SK-N-SH (cell line): Measurements from ENCODE around the gene FAM3B. TPM values are rescaled to one million over a fixed set of nuclear protein-coding genes. Genes with fewer than 3 reads are reported as not detected.

ENCODE experiments used
- CTCF ChIA-PET: fragments of 300-600, 350-600 bp; formaldehyde crosslinking; extraction: SDS; loops from one replicate; lab custom pipeline; 2021; lab: Yijun Ruan, JAX
- POLR2A ChIA-PET: fragments of 350-600 bp; sonication (Branson Sonifier 250); formaldehyde crosslinking; extraction: SDS; loops from one replicate; lab custom pipeline; 2020; ENCODE audit warnings: antibody characterized with exemption, inconsistent platforms; lab: Yijun Ruan, JAX
- DNase-seq: peaks from one replicate; pipeline ENCODE4 v3.0.0; 2012
- H2AFZ ChIP-seq: fragments of 200-600 bp; sonication (generic); 2 replicates; pipeline ENCODE4 v1.8.1; 2016; ENCODE audit warnings: antibody characterized with exemption, mild to moderate bottlenecking, low read depth
- H3F3A ChIP-seq: fragments of 200-600 bp; sonication (generic); replicated peaks from 2 replicates; pipeline ENCODE3; 2016; ENCODE audit warnings: antibody characterized with exemption, mild to moderate bottlenecking; ENCODE audit not compliant: insufficient read depth
- H3K27ac ChIP-seq, 2 experiments: fragments of 200-500 bp in 1 of 2; fragments of 200-600 bp in 1 of 2; sonication (Bioruptor generic) in 1 of 2; sonication (generic), shearing (Covaris generic) in 1 of 2; 2 replicates each; pipeline versions ENCODE4 v1.5.1 to v1.6.1; 2014 to 2016; ENCODE audit warnings: low read depth in 2 of 2, inconsistent platforms in 1 of 2, low read length in 1 of 2, mild to moderate bottlenecking in 1 of 2, mixed read lengths in 1 of 2
- H3K27me3 ChIP-seq: fragments of 200-600 bp; sonication (generic), shearing (Covaris generic); 2 replicates; pipeline ENCODE4 v1.6.1; 2016; ENCODE audit warnings: mixed run types; ENCODE audit not compliant: insufficient read depth
- H3K36me3 ChIP-seq, 2 experiments: fragments of 200-500 bp in 1 of 2; fragments of 200-600 bp in 1 of 2; sonication (Bioruptor generic) in 1 of 2; sonication (generic) in 1 of 2; replicated peaks in 1 of 2; 2 replicates each; pipeline versions ENCODE3 to v1.5.1; 2014 to 2016; ENCODE audit warnings: low read length in 1 of 2, mild to moderate bottlenecking in 1 of 2; ENCODE audit not compliant: insufficient read depth in 2 of 2, control insufficient read depth in 1 of 2
- H3K4me1 ChIP-seq, 2 experiments: fragments of 200-500 bp in 1 of 2; fragments of 200-600 bp in 1 of 2; sonication (Bioruptor generic) in 1 of 2; sonication (generic), shearing (Covaris generic) in 1 of 2; 2 replicates each; pipeline versions ENCODE4 v1.5.1 to v1.6.1; 2014 to 2016; ENCODE audit warnings: low read depth in 1 of 2, low read length in 1 of 2, mixed run types in 1 of 2; ENCODE audit not compliant: insufficient read depth in 2 of 2, control insufficient read depth in 1 of 2
- H3K4me2 ChIP-seq: fragments of 200-600 bp; sonication (generic), shearing (Covaris generic); 2 replicates; pipeline ENCODE4 v1.6.1; 2017; ENCODE audit warnings: mixed run types
- H3K4me3 ChIP-seq, 2 experiments: fragments of 200-500 bp in 1 of 2; fragments of 200-600 bp in 1 of 2; sonication (Bioruptor generic) in 1 of 2; sonication (generic), shearing (Covaris generic) in 1 of 2; 2 replicates each; pipeline versions ENCODE4 v1.5.1 to v1.8.1; 2014 to 2016; ENCODE audit warnings: low read depth in 2 of 2, inconsistent platforms in 1 of 2, low read length in 1 of 2, mild to moderate bottlenecking in 1 of 2, mixed read lengths in 1 of 2, moderate library complexity in 1 of 2
- H3K79me2 ChIP-seq: fragments of 200-600 bp; sonication (generic); 2 replicates; pipeline ENCODE4 v1.8.1; 2017; ENCODE audit warnings: mild to moderate bottlenecking; ENCODE audit not compliant: insufficient read depth
- H3K9ac ChIP-seq: fragments of 200-600 bp; sonication (generic); 2 replicates; pipeline ENCODE4 v1.6.1; 2017; ENCODE audit warnings: mixed run types
- H3K9me2 ChIP-seq: fragments of 200-600 bp; sonication (generic); 2 replicates; pipeline ENCODE4 v1.6.1; 2017; ENCODE audit warnings: mixed run types
- H3K9me3 ChIP-seq: fragments of 200-600 bp; sonication (generic); 2 replicates; pipeline ENCODE4 v1.6.1; 2017; ENCODE audit warnings: mixed run types, mild to moderate bottlenecking, moderate library complexity
- H4K20me1 ChIP-seq: fragments of 200-600 bp; sonication (generic); 2 replicates; pipeline ENCODE4 v1.6.1; 2017; ENCODE audit warnings: mild to moderate bottlenecking, mixed run types; ENCODE audit not compliant: insufficient read depth
- EZH2phosphoT487 ChIP-seq: fragments of 200-600 bp; sonication (generic); IDR thresholded peaks from 2 replicates; pipeline ENCODE4 v1.6.1; 2017; ENCODE audit warnings: low read depth, mixed run types, mild to moderate bottlenecking, antibody characterized with exemption, moderate library complexity, borderline replicate concordance
- FOSL2 ChIP-seq: IDR thresholded peaks from 2 replicates; pipeline ENCODE4 v1.4.0; 2012; ENCODE audit warnings: low read depth, mild to moderate bottlenecking, moderate library complexity, borderline replicate concordance
- FOXM1 ChIP-seq: IDR thresholded peaks from 2 replicates; pipeline ENCODE4 v1.4.0; 2012; ENCODE audit warnings: low read depth, mild to moderate bottlenecking
- GATA2 ChIP-seq: sonication (generic); formaldehyde crosslinking; IDR thresholded peaks from 2 replicates; pipeline ENCODE4 v1.5.0; 2020; ENCODE audit warnings: mild to moderate bottlenecking, missing genetic modification reagents
- JUND ChIP-seq: IDR thresholded peaks from 2 replicates; pipeline ENCODE4 v1.4.0; 2012
- MEF2A ChIP-seq: IDR thresholded peaks from 2 replicates; pipeline ENCODE4 v1.4.0; 2012; ENCODE audit warnings: low read depth, borderline replicate concordance
- POLR2AphosphoS5 ChIP-seq: IDR thresholded peaks from 2 replicates; pipeline ENCODE4 v1.6.1; 2012; ENCODE audit warnings: low read depth, low read length
- RCOR1 ChIP-seq: fragments of 150-350 bp; IDR thresholded peaks from 2 replicates; pipeline ENCODE4 v1.6.1; 2017; ENCODE audit warnings: antibody characterized with exemption, low read length
- RXRA ChIP-seq: IDR thresholded peaks from 2 replicates; pipeline ENCODE4 v1.4.0; 2012; ENCODE audit warnings: low read depth, mild to moderate bottlenecking, borderline replicate concordance
- TAF1 ChIP-seq: IDR thresholded peaks from 2 replicates; pipeline ENCODE4 v1.6.1; 2012; ENCODE audit warnings: low read depth, mild to moderate bottlenecking, low read length, moderate library complexity, borderline replicate concordance
- USF1 ChIP-seq: IDR thresholded peaks from 2 replicates; pipeline ENCODE4 v1.4.0; 2012; ENCODE audit warnings: low read depth, borderline replicate concordance
- YY1 ChIP-seq: IDR thresholded peaks from 2 replicates; pipeline ENCODE4 v1.4.0; 2012; ENCODE audit warnings: low read depth, mild to moderate bottlenecking
- ZBTB33 ChIP-seq: IDR thresholded peaks from 2 replicates; pipeline ENCODE4 v1.4.0; 2012; ENCODE audit warnings: low read depth, borderline replicate concordance
- WGBS: methylation state at CpG from one replicate; pipeline ENCODE4 v1.1.6; 2017; ENCODE audit warnings: low lambda C conversion rate; 5-methylcytosine and 5-hydroxymethylcytosine counted together
- polyA plus RNA-seq, 3 experiments: library from polyadenylated mRNA; depleted of rRNA; stranded (reverse); fragments of >200 nt; gene quantifications; 2 replicates each; pipeline ENCODE4 v1.2.3, GENCODE V29; 2012
- TF ChIP-seq, protein P1 (sequence below): fragments of 150-350 bp; IDR thresholded peaks from 2 replicates; pipeline ENCODE4 v1.6.1; 2017; ENCODE audit warnings: antibody characterized with exemption, low read length, low read depth, borderline replicate concordance
- TF ChIP-seq, protein P2 (sequence below): IDR thresholded peaks from 2 replicates; pipeline ENCODE4 v1.6.1; 2012; ENCODE audit warnings: mild to moderate bottlenecking, low read depth, low read length, moderate library complexity

FAM3B gene
- polyA plus RNA-seq, 1 of the 3 experiments (the other 2 are of a cell fraction), result not detected

- H2AFZ ChIP-seq, result no peak overlapping the region
- no peak overlapping the region for H3K9ac ChIP-seq
- TF ChIP-seq, protein P1, sequence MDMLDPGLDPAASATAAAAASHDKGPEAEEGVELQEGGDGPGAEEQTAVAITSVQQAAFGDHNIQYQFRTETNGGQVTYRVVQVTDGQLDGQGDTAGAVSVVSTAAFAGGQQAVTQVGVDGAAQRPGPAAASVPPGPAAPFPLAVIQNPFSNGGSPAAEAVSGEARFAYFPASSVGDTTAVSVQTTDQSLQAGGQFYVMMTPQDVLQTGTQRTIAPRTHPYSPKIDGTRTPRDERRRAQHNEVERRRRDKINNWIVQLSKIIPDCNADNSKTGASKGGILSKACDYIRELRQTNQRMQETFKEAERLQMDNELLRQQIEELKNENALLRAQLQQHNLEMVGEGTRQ, result no peak
- TF ChIP-seq TAF1 (no peak), POLR2AphosphoS5 (no peak), JUND (no peak), RCOR1 (no peak), USF1 (no peak), MEF2A (no peak), FOXM1 (no peak), FOSL2 (no peak), GATA2 (CRISPR knock-in tag) (no peak), RXRA (no peak), ZBTB33 (no peak), EZH2phosphoT487 (no peak), YY1 (no peak)
- TF ChIP-seq, protein P2, sequence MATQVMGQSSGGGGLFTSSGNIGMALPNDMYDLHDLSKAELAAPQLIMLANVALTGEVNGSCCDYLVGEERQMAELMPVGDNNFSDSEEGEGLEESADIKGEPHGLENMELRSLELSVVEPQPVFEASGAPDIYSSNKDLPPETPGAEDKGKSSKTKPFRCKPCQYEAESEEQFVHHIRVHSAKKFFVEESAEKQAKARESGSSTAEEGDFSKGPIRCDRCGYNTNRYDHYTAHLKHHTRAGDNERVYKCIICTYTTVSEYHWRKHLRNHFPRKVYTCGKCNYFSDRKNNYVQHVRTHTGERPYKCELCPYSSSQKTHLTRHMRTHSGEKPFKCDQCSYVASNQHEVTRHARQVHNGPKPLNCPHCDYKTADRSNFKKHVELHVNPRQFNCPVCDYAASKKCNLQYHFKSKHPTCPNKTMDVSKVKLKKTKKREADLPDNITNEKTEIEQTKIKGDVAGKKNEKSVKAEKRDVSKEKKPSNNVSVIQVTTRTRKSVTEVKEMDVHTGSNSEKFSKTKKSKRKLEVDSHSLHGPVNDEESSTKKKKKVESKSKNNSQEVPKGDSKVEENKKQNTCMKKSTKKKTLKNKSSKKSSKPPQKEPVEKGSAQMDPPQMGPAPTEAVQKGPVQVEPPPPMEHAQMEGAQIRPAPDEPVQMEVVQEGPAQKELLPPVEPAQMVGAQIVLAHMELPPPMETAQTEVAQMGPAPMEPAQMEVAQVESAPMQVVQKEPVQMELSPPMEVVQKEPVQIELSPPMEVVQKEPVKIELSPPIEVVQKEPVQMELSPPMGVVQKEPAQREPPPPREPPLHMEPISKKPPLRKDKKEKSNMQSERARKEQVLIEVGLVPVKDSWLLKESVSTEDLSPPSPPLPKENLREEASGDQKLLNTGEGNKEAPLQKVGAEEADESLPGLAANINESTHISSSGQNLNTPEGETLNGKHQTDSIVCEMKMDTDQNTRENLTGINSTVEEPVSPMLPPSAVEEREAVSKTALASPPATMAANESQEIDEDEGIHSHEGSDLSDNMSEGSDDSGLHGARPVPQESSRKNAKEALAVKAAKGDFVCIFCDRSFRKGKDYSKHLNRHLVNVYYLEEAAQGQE, result no peak
- H3K27ac ChIP-seq, result no peak overlapping the region
- 65% methylated on average over 4 of the region's 4 CpGs for WGBS
- peaks cover 20% of the 10 kb centered on the region; the same call in 1 of the 2 replicates for H3K27me3 ChIP-seq
- POLR2A ChIA-PET, result no interaction called here
- H3K4me3 ChIP-seq, result no peak overlapping the region
- no peak for DNase-seq
- H3K4me1 ChIP-seq, result no peaks in the 10 kb centered on the region
- H3K4me2 ChIP-seq, result no peak overlapping the region
- H4K20me1 ChIP-seq, result no peaks in the 10 kb centered on the region
- no peaks in the 10 kb centered on the region for H3K9me2 ChIP-seq
- no peaks in the 10 kb centered on the region for H3K36me3 ChIP-seq
- H3K79me2 ChIP-seq, result no peaks in the 10 kb centered on the region
- CTCF ChIA-PET, result no interaction called here
- no peaks in the 10 kb centered on the region for H3F3A ChIP-seq
- H3K9me3 ChIP-seq, result no peaks in the 10 kb centered on the region
These were observed 38.8 kb upstream of the FAM3B start for GRCh38 chr21:41277846-41278245.
